ENCODE results near the gene DCST1.

DCST1 gene

GRCh38 chr1:155034318-155035208, 939 bp downstream of the DCST1 start:
- H3K4me3 ChIP-seq (ENCODE audit: control insufficient read depth, low read depth, low read length), result no peak overlapping the region
- no peak for TF ChIP-seq CTCF (IDR thresholded peaks at IDR 0.05; ENCODE audit: control insufficient read depth, insufficient read depth, low read depth, low read length, missing control alignments)
- DNase-seq (ENCODE audit: low read depth), result no peak

DNA sequence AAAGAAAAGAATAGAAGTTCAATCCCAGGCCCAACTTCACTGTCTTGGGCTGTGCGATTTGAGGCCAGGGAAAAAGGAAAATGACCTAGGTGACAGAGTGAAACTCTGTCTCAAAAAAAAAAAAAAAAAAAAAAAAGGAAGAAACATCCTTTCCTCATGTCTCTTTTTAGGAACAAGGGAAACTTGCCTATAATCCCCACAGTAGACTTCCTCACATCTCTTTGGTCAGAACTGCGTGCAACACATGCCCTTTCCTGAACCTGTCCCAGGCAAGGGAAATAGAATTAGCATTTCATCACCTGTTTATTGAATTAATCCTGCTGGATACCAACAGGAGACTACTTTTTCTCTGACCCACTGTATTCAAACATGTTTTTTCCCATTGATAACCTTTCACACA, 2.3 kb downstream of the DCST1 start:
- no peak for DNase-seq (ENCODE audit: low read depth)
- no peak overlapping the region for H3K4me3 ChIP-seq (ENCODE audit: control insufficient read depth, low read depth, low read length)
- no peak for TF ChIP-seq CTCF (IDR thresholded peaks at IDR 0.05; ENCODE audit: control insufficient read depth, insufficient read depth, low read depth, low read length, missing control alignments)

GRCh38 chr1:155037043-155037442, 3.4 kb downstream of the DCST1 start:
- H3K4me3 ChIP-seq (ENCODE audit: control insufficient read depth, low read depth, low read length), result no peak overlapping the region

GRCh38 chr1:155037851-155038441, 4.3 kb downstream of the DCST1 start:
- no peak for TF ChIP-seq CTCF (IDR thresholded peaks at IDR 0.05; ENCODE audit: control insufficient read depth, insufficient read depth, low read depth, low read length, missing control alignments)

More at GRCh38 chr1:155037043-155037442, 3.4 kb downstream of the DCST1 start:
- DNase-seq (ENCODE audit: low read depth), result no peak
- no peak for TF ChIP-seq CTCF (IDR thresholded peaks at IDR 0.05; ENCODE audit: control insufficient read depth, insufficient read depth, low read depth, low read length, missing control alignments)

GRCh38 chr1:155038602-155039307, 5.1 kb downstream of the DCST1 start:
- no peak for DNase-seq (ENCODE audit: low read depth)
- no peak overlapping the region for H3K4me3 ChIP-seq (ENCODE audit: control insufficient read depth, low read depth, low read length)
- no peak for TF ChIP-seq CTCF (IDR thresholded peaks at IDR 0.05; ENCODE audit: control insufficient read depth, insufficient read depth, low read depth, low read length, missing control alignments)

More at GRCh38 chr1:155037851-155038441, 4.3 kb downstream of the DCST1 start:
- no peak for DNase-seq (ENCODE audit: low read depth)
- no peak overlapping the region for H3K4me3 ChIP-seq (ENCODE audit: control insufficient read depth, low read depth, low read length)

DNA sequence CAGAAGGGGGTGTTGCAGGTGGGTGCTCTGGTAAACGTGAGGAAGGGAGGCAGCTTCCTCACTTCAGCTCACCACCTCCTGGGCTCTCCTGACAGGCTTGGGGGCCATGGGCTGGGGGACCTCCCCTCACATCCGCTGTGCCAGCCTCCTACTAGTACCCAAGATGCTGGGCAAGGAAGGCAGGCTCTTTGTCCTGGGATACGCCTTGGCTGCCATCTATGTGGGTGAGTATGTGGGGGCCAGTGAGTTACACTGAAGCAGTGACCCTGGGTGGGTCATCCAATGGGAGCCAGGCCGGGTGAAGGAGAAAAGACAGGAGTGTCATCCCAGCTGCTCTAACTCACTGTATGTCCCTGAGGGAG, 5.7 kb downstream of the DCST1 start:
- TF ChIP-seq CTCF (IDR thresholded peaks at IDR 0.05; ENCODE audit: control insufficient read depth, insufficient read depth, low read depth, low read length, missing control alignments), result no peak
- no peak for DNase-seq (ENCODE audit: low read depth)
- no peak overlapping the region for H3K4me3 ChIP-seq (ENCODE audit: control insufficient read depth, low read depth, low read length)

Measured in AG09309 (cell line).